GM18907 (cell line): Measurements from ENCODE around the gene C1QL4.
"Not testable (repeated sequence)": the region's sequence is repeated elsewhere in the genome, so short reads cannot be mapped to it uniquely, and the experiment has no call there.

Experiments
- ATAC-seq: cut with Tn5 transposase; IDR thresholded peaks from one replicate; pipeline ENCODE4 v1.9.1; 2021; ENCODE audit warnings: mild to moderate bottlenecking, moderate library complexity; ENCODE audit not compliant: unreplicated experiment

The C1QL4 gene

GRCh38 chr12:49283541-49284429, 53.2 kb downstream of the C1QL4 start:
- no peak for ATAC-seq

DNA sequence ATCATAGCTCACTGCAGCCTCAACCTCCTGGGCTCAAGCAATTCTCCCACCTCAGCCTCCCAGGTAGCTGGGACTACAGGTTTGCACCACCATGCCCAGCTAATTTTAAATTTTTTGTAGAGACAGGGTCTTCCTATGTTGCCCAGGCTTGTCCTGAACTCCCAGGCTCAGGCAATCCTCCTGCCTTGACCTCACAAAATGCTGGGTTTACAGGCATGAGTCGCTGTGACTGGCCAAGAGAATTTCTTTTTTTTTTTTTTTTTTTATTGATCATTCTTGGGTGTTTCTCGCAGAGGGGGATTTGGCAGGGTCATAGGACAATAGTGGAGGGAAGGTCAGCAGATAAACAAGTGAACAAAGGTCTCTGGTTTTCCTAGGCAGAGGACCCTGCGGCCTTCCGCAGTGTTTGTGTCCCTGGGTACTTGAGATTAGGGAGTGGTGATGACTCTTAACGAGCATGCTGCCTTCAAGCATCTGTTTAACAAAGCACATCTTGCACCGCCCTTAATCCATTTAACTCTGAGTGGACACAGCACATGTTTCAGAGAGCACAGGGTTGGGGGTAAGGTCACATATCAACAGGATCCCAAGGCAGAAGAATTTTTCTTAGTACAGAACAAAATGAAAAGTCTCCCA, 54.1 kb downstream of the C1QL4 start:
- ATAC-seq: not testable (repeated sequence)
